EH (cell line): ENCODE data around the gene CCDC15.

Source experiments
- DNase-seq: peaks from one replicate; pipeline ENCODE4 v3.0.0-alpha.2; 2015; ENCODE audit warnings: low read depth

CCDC15 gene

DNA sequence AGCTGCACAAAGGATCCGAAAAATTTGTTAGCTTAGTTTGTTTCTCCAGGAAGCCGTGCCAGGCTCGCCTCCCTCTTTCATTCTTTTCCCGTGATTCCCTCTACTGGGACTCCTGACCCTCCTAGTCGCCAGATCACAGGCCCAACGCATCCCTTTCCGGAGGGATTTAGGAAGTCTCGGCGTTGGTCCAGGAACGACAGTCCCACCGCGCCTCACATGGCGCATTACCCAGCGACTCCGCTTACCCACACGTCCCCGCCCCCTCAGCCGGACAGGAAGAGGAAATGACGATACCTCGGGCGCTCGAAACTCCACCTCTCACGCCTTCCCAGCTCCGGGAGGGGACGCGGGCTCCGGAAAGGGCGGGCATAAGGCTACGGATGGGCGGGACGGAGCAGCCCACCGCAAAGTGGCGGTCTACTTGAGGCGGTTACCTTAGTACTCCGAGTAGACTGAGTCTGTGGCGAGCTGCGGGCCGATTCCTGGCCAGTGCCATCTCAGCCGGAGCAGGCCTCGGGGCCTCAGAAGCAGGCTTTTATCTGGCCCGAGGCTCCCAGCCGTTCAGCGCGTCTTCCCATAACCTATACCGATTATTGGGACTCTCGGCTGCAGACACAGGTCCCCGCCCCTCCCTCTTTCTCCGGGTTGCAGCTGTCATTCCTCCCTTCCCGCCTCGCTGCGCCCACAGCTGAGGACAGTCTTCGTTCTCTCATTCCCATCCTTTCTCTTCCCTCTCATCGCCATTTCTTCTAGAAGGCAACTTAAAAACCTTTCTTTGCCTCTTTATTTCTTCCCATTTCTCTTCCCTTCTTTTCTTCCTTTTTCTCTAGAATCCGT, at the start of gene CCDC15:
Gene CCDC15 (plus strand): TSS at position 450 of the 837 bp plus-strand sequence. CDS start 531 bp downstream, outside the sequence.
- DNase-seq = peak; percentile 98

- peak; percentile 60 for DNase-seq
These were observed 38.2 kb upstream of the CCDC15 start for GRCh38 chr11:124915541-124916369.

DNA sequence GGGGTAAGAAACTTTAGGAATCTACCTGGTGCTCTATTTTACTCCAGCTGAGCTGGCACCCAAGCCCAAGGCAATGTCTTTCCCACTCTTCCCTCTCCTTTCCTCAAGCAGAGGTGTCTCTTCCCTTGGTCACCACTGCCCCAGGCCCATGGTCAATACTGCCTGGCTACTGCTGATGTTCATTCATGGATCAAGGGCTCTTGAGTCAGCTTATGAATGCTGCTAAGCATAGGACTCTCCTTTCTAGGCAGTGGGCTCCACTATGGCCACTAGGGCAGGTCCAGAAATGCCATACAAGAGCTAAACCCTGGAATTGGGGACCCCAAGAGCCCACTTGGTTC, 37.7 kb upstream of the CCDC15 start:
- DNase-seq = no peak

DNA sequence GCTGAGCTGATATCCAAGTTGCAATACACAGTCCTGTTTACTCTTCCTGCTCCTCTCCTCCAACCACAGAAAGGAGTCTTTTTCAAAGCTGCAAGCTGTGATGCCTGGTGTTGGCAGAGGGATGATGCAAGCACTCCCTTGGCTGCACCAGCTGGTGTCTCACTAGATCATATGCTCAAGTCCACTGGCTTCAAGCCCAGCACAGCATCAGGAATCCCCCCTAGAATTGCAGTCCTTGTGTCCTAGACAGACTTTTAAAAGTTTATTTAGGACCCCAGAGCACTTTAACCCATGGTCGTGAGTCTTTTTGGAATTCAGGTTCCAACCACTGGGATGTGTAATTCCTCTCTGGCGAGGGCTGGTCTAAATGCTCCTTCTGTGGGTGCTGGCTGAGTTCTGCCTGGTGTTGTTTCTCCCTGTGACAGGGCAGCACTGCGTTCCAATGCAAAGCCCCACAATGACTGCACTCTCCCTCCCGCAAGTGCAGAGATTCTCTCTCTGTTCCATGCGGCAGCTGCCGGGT, 36.8 kb upstream of the CCDC15 start:
- DNase-seq = no peak

GRCh38 chr11:124918950-124919349, 35.1 kb upstream of the CCDC15 start, which contains the start of gene HEPN1:
Gene HEPN1, plus strand, starts transcription at chr11:124919250.
- DNase-seq = no peak

DNA sequence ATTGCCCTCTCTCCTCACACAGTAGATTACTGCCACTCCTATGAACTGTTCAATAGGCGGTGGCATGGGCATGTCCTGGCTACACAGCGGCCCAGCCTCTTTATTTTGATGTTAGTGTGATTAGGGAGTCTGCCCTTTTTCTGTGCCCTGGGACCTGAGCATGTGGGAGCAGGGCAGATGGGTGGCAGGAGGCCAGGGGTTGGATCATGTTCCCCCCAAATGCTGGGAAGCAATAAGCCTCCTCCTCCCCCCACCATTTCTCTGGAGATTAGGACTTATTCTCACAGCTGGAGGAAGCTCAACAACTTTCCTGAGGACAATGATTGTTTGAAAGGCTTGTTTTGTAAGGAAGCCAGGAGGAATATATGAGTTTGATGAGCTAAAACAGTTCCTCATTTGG, 34.1 kb upstream of the CCDC15 start:
- DNase-seq = no peak

DNA sequence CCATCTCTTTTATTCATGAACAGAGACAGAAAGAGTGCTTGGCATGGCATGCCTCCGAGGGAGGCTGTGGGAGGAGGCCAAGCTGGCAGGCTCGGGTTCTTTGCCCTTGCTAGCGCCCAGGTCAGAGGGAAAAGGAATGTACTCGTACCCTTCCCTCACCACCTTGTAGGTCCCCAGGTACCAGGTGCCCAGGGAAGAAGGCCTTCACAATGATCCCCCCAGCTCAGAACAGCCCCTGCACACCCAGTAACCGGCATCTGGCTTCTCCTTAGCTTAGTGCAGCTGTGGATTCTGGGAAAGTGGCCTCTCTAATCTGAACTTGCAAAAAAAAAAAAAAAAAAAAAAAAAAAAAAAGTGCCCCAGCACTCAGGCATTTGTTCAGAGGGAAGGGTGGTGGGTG, 33.6 kb upstream of the CCDC15 start:
- DNase-seq = no peak

DNA sequence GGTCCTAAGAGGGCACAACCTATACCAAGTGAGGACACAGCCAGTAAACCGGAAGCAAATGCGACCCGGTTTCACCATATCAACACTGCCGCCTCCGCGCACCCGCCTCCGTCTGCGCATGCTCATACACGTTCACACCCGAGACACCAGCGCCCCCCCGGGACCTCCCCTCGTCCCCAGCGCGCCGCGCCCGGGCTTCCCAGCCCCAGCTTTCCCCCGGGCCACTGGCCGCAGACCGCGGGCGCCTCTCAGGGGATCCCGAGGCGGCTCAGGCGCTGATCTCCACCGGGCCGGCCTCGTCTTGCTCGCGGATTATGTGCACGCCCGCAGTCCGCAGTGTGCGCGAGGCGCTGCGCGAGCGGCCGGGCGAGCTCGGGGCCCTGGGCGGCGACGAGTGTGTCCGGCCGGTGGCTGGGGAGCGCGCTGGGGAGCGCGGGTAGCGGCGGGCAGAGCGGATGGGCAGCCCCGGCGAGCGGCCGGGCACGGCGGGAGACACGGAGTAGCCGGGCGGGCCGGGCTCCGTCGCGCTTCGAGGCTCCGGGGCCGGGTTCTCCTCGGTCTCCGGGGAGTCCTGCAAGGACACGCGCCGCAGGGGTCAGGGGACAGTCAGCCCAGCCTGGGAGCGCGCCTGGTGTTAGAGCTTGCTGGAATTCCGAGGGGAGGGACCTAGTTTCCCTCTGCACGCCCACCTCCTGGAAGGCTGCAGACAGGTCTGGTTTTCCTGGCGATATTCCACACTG, 33.0 kb upstream of the CCDC15 start:
- peak; percentile 70 for DNase-seq

DNA sequence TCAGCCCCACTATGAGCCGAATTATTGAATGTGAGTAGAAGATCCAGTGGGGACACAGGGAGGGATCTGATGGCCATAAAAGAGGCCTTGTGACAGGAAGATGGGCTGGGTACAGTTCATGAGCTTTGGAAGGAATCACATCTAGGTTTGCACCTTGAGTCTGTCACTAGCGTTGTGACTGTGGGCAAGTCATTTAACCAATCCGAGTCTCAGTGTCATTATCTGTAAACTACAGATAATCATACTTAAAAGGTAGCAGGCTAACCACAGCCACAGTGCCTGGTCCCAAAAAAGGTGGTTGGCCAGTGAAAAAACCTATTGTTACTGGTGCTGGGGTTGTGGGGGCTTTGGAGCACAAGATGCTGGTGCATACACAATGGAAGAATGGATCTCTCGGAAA, 31.2 kb upstream of the CCDC15 start:
- DNase-seq = no peak

DNA sequence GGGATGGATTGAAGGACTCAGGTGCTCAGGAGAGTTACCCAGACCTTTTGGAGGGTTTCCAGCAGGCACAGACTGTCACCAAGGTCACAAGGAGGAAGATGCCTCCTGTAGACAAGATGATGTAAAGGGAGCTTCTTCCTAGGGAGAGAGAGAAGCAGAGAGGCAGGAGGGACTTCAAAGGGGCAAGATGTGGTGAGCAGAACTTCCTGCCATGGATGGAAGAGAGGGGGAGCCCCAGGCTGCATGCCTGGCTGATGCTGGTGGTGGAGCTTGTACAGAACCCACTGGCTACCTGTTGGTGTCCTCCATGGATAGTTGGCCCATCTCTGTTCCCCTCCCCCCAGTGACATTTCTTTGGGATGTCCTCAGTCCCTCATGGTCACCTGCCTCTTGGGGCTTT, 30.7 kb upstream of the CCDC15 start:
- DNase-seq = no peak

GRCh38 chr11:124928942-124929665, 24.9 kb upstream of the CCDC15 start:
- DNase-seq = no peak

GRCh38 chr11:124930799-124931198, 23.2 kb upstream of the CCDC15 start:
- DNase-seq = no peak

GRCh38 chr11:124934862-124935547, 19.0 kb upstream of the CCDC15 start:
- peak; percentile 83 for DNase-seq

GRCh38 chr11:124935548-124936514, 18.2 kb upstream of the CCDC15 start, which contains the start of gene HEPACAM:
Gene HEPACAM, minus strand, starts transcription at chr11:124936047. Its CDS starts 41 bp downstream, at chr11:124936006.
- DNase-seq = no peak

GRCh38 chr11:124937336-124937935, 16.6 kb upstream of the CCDC15 start:
- no peak for DNase-seq

DNA sequence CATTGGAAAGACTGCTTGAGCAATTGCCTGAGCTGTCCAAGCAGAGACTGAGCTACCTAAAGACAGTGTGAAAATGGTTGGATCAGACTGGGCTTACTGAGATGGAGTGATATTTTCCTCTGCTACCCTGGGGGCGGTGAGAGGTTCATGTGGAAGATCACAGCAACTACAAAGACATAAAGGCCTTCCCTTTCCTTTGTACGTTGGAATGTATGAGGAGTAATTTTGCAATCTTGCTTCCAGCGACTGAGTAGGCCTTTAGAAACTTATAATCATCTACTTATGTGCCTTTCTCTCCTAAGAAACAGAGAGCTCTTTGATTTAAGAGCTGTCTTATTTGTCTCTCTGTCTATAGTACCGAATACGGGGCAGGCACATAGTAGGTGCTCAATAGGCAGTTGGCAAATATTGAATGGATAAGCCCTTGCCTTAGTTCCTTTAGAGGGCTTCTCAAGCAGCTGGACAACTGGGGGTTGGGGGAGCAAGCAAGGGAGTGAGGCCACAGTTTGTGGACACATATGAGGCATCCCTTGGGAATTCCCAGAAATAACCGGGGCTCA, 15.7 kb upstream of the CCDC15 start:
- DNase-seq = peak; percentile 31

DNA sequence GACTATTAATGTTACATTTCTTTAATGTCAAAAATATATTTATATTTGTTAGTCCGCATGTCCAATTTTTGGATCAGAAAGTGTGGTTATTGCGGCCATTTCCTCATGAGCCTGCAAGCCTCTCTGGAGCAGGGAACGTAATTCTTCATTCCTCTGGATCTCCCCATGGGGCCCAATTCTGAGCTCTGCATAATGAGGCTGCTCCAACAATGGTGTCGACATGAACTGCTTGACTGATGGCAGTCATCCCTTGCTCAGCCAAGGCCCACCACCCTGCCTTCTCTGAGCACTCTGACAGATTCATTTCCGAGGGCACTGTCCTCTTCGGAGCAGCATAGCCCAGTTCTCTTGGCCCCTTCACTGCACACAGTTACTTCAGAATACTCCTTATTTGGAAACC, 15.0 kb upstream of the CCDC15 start:
- DNase-seq = no peak

- no peak for DNase-seq
These were observed 12.3 kb upstream of the CCDC15 start for GRCh38 chr11:124941703-124942102.
